SU-DHL-6 (cell line): ENCODE results near the gene PLIN4.

ENCODE experiments used
- CTCF ChIP-seq: fragments of 200-600 bp; sonication (generic); IDR thresholded peaks from one replicate; pipeline ENCODE4 v1.5.1; 2017; ENCODE audit warnings: antibody characterized with exemption, mild to moderate bottlenecking, low read length, moderate library complexity; ENCODE audit not compliant: insufficient read depth, poor library complexity, severe bottlenecking
- EZH2phosphoT487 ChIP-seq: fragments of 200-600 bp; sonication (generic), shearing (Covaris generic); conservative IDR thresholded peaks from 2 replicates; pipeline ENCODE4 v1.6.1; 2018; ENCODE audit warnings: mild to moderate bottlenecking, antibody characterized with exemption, low read length, moderate library complexity, mixed read lengths

- TF ChIP-seq CTCF (no peak), EZH2phosphoT487 (no peak)
These were observed 4.2 kb upstream of the PLIN4 start for GRCh38 chr19:4522291-4523002.
